ENCODE measurements around the gene RFPL4AL1. TPM values are rescaled to one million over a fixed set of nuclear protein-coding genes. Genes with fewer than 3 reads are reported as not detected.

RFPL4AL1 gene
- total RNA-seq, 2 experiments from 2014 or later, result not detected

DNA sequence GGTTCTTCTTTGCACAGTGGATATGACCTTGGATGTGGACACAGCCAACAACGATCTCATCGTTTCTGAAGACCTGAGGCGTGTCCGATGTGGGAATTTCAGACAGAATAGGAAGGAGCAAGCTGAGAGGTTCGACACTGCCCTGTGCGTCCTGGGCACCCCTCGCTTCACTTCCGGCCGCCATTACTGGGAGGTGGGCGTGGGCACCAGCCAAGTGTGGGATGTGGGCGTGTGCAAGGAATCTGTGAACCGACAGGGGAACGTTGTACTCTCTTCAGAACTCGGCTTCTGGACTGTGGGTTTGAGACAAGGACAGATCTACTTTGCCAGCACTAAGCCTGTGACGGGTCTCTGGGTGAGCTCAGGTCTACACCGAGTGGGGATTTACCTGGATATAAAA lies 9.4 kb downstream of the RFPL4AL1 start:
- H3K4me3 Mint-ChIP-seq, result no peak overlapping the region
- H3K27me3 Mint-ChIP-seq (ENCODE audit: low read depth), result no peaks in the 10 kb centered on the region
- ATAC-seq (no peak), DNase-seq (no peak)
- POLR2A ChIA-PET, result no interaction called here
- CTCF ChIA-PET, result no interaction called here
- no peaks in the 10 kb centered on the region for H3K9me3 Mint-ChIP-seq (ENCODE audit: insufficient read depth)
- no peaks in the 10 kb centered on the region for H3K36me3 Mint-ChIP-seq (ENCODE audit: low read depth)
- no peak overlapping the region for H3K27ac Mint-ChIP-seq
- H3K4me1 Mint-ChIP-seq (ENCODE audit: low read depth), result no peaks in the 10 kb centered on the region

DNA sequence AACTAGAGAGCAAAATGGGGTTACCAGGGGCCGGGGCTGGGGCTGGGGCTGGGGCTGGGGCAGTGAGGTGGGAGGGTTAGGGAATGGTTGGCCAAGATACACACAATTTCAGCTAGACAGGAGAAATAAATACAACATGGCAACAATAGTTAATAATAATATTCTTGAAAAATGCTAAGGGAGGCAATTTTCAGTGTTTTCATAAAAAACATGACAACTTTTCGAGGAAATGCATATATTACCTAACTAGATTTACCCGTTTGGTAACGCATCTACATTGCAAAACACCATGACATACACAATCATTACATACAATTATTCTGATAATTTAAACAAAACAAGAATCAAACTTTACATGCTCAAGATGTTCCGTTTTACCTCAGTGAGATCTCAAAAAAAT lies 12.2 kb downstream of the RFPL4AL1 start:
- ATAC-seq (no peak), DNase-seq (no peak)
- no peaks in the 10 kb centered on the region for H3K9me3 Mint-ChIP-seq (ENCODE audit: insufficient read depth)
- no peaks in the 10 kb centered on the region for H3K36me3 Mint-ChIP-seq (ENCODE audit: low read depth)
- POLR2A ChIA-PET, result no interaction called here
- H3K27me3 Mint-ChIP-seq (ENCODE audit: low read depth), result no peaks in the 10 kb centered on the region
- H3K4me1 Mint-ChIP-seq (ENCODE audit: low read depth), result no peaks in the 10 kb centered on the region
- CTCF ChIA-PET, result no interaction called here
- no peak overlapping the region for H3K27ac Mint-ChIP-seq
- no peak overlapping the region for H3K4me3 Mint-ChIP-seq

DNA sequence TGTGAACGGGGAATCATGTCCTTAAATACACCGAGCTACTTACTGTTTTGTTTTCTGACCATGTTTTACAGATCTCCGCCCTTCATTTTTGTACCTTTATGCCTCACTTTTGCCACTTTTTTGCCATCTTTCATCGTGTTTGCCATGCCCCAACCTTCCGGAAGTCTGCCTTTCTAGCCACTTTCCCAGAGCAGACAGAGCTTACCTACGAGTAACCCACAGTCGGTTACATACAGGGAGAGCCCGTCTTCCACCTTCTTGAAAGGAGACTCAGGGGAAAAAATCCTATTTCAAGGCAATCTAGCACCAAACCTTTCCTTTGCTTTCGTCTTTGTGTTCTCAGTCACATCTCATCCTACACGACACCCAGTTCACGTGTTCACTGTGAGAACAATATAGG lies 26.1 kb downstream of the RFPL4AL1 start:
- no peak overlapping the region for H3K4me3 Mint-ChIP-seq
- H3K9me3 Mint-ChIP-seq (ENCODE audit: insufficient read depth), result no peaks in the 10 kb centered on the region
- H3K4me1 Mint-ChIP-seq (ENCODE audit: low read depth), result no peaks in the 10 kb centered on the region
- DNase-seq (no peak), ATAC-seq (no peak)
- no peaks in the 10 kb centered on the region for H3K27me3 Mint-ChIP-seq (ENCODE audit: low read depth)
- CTCF ChIA-PET, result no interaction called here
- POLR2A ChIA-PET, result no interaction called here
- no peaks in the 10 kb centered on the region for H3K36me3 Mint-ChIP-seq (ENCODE audit: low read depth)
- H3K27ac Mint-ChIP-seq, result no peak overlapping the region

DNA sequence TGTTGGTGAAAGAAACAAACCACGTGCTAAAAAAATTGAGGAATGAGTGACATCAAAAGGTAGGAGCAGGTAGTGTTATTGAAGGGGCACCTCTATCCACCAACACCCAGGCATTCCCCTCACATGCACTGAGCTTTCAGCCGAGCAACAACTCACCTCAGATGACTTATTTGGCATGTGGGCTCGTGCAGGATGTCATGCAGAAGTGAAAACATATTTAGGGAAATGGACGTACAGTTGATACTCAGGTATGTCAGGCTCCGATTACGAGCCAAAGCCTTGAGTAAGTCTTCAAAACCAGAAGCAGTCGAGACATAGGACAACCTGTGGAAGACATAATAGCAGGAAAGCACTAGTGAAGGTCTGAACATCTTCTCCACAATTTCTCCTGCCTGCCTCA lies 32.5 kb downstream of the RFPL4AL1 start:
- no peaks in the 10 kb centered on the region for H3K4me1 Mint-ChIP-seq (ENCODE audit: low read depth)
- H3K9me3 Mint-ChIP-seq (ENCODE audit: insufficient read depth), result no peaks in the 10 kb centered on the region
- no peaks in the 10 kb centered on the region for H3K36me3 Mint-ChIP-seq (ENCODE audit: low read depth)
- ChIA-PET POLR2A (no interaction called here), CTCF (no interaction called here)
- no peak overlapping the region for H3K4me3 Mint-ChIP-seq
- DNase-seq, result no peak
- H3K27ac Mint-ChIP-seq, result no peak overlapping the region
- no peak for ATAC-seq
- H3K27me3 Mint-ChIP-seq (ENCODE audit: low read depth), result no peaks in the 10 kb centered on the region

DNA sequence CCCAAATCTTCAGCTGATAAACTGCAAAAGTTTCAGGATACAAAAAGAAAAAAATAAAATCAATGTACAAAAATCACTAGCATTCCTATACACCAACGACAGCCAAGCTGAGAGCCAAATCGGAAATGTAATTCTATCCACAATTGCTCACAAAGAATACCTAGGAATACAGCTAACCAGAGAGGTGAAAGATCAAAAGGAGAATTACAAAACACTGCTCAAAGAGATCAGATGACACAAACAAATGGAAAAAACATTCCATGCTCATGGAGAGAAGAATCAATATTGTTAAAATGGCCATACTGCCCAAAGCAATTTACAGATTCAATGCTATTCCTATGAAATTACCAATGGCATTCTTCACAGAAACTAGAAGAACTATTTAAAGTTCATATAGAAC lies 33.4 kb downstream of the RFPL4AL1 start:
- no peaks in the 10 kb centered on the region for H3K4me1 Mint-ChIP-seq (ENCODE audit: low read depth)
- no peaks in the 10 kb centered on the region for H3K27me3 Mint-ChIP-seq (ENCODE audit: low read depth)
- H3K4me3 Mint-ChIP-seq, result no peak overlapping the region
- H3K27ac Mint-ChIP-seq, result no peak overlapping the region
- ATAC-seq (no peak), DNase-seq (no peak)
- no peaks in the 10 kb centered on the region for H3K9me3 Mint-ChIP-seq (ENCODE audit: insufficient read depth)
- ChIA-PET POLR2A (no interaction called here), CTCF (no interaction called here)
- no peaks in the 10 kb centered on the region for H3K36me3 Mint-ChIP-seq (ENCODE audit: low read depth)

DNA sequence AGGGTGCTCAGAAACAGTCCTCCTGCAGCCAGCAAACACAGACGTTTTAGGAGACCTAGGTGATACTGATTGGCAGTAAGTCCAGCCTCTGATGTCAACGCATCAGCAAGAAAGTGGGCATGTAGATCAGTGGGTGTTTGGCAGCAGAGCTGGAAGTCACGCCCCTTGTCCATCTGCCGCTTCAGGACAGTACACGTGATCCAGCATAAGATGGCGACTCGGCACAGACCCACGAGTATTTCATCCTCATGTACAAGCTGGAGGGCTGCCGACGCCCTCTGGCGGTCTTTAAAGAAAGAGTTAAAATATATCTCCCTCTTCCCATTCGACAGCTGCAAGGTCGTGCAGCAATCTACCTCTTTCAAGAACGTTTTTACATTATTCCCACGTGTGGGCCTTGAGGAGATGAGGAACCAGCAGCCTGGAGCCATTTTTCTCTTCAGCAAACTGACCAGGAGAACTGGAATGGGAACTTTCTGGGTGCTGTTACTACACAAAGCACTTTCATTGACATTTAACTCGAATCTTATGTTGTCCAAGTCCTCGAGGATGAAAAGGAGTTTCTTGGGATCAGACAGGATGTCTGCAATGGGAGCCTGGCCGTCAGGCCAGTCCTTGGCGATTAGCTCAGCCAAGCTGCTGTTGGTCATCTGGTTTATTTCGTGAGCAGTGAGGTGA lies 40.6 kb downstream of the RFPL4AL1 start:
- peak; percentile 73 for ATAC-seq
- no peaks in the 10 kb centered on the region for H3K9me3 Mint-ChIP-seq (ENCODE audit: insufficient read depth)
- CTCF ChIA-PET, result interaction anchor here (1.0 to 4.3 kb wide), 4 partner anchors 10 to 177 kb away, joined by 3 to 17 read pairs (median 3); partner anchors contain the start of gene U2AF2

DNA sequence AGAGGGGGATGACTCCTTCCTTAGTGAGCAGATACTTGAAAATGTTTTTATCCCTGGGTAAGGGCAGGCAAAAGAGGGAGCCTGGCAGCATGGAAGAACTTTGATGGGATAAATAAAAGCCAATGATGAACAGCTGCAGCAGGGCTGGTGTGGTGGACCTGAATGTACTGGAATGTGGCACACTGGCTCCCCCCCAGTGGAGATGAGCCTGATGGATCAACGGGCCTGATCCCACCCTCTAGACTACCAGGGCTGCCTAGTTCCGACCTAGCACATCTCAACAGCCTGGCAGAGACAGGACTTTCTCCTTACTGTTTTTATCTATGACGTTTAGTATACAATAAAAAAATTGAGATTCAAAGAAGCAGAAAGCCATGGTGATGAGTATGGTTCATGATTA lies 42.4 kb downstream of the RFPL4AL1 start:
- H3K4me1 Mint-ChIP-seq (ENCODE audit: low read depth), result peaks cover 3% of the 10 kb centered on the region
- DNase-seq, result no peak
- H3K9me3 Mint-ChIP-seq (ENCODE audit: insufficient read depth), result no peaks in the 10 kb centered on the region
- ChIA-PET CTCF (no interaction called here), POLR2A (no interaction called here)
- no peak overlapping the region for H3K27ac Mint-ChIP-seq
- no peak for ATAC-seq
- H3K36me3 Mint-ChIP-seq (ENCODE audit: low read depth), result no peaks in the 10 kb centered on the region
- no peak overlapping the region for H3K4me3 Mint-ChIP-seq
- no peaks in the 10 kb centered on the region for H3K27me3 Mint-ChIP-seq (ENCODE audit: low read depth)

More for the DNA sequence above, 40.6 kb downstream of the RFPL4AL1 start:
- Mint-ChIP-seq H3K27ac (no peak overlapping the region), H3K27me3 (ENCODE audit: low read depth) (no peaks in the 10 kb centered on the region), H3K4me1 (ENCODE audit: low read depth) (peaks cover 3% of the 10 kb centered on the region), H3K4me3 (no peak overlapping the region), H3K36me3 (ENCODE audit: low read depth) (no peaks in the 10 kb centered on the region)
- DNase-seq, result peak; percentile 49
- POLR2A ChIA-PET, result no interaction called here

DNA sequence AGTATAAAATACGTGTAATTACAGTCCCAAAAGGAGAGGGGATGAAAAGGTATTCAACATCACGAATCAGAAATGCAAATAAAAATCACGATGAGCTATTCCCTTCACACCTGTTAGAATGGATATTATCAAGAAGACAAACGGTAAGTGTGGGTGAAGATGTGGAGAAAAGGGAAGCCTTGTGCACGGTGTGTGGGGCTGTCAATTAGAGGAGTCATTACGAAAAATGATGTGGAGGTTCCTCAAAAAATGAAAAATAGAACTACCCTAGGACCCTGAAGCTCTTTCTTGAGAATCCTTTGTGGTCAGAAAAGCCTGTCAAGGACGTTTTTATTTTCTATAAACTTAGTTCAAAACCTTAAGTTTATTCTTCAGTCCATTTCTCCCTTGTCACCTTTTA lies 43.5 kb downstream of the RFPL4AL1 start:
- Mint-ChIP-seq H3K27ac (no peak overlapping the region), H3K27me3 (ENCODE audit: low read depth) (no peaks in the 10 kb centered on the region), H3K9me3 (ENCODE audit: insufficient read depth) (no peaks in the 10 kb centered on the region), H3K4me1 (ENCODE audit: low read depth) (peaks cover 3% of the 10 kb centered on the region), H3K4me3 (no peak overlapping the region), H3K36me3 (ENCODE audit: low read depth) (no peaks in the 10 kb centered on the region)
- ATAC-seq (no peak), DNase-seq (no peak)
- ChIA-PET CTCF (no interaction called here), POLR2A (no interaction called here)

DNA sequence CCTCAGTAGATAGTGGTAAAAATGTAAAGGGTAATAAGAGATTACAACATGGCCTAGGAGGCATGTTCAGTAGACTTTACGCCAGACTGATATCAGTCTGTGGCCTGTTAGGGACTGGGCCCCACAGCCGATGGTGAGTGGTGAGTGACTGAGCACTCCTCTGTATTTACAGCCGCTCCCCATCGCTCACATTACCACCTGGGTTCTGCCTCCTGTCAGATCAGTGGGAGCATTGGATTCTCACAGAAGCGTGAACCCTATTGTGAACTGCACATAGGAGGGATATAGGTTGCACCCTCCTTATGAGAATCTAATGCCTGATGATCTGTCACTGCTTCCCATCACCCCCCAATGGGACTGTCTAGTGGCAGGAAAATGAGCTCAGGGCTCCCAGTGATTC lies 45.0 kb downstream of the RFPL4AL1 start:
- no peak for DNase-seq
- POLR2A ChIA-PET, result no interaction called here
- H3K27ac Mint-ChIP-seq, result no peak overlapping the region
- no peak for ATAC-seq
- H3K36me3 Mint-ChIP-seq (ENCODE audit: low read depth), result no peaks in the 10 kb centered on the region
- H3K27me3 Mint-ChIP-seq (ENCODE audit: low read depth), result no peaks in the 10 kb centered on the region
- CTCF ChIA-PET, result no interaction called here
- peaks cover 3% of the 10 kb centered on the region for H3K4me1 Mint-ChIP-seq (ENCODE audit: low read depth)
- no peak overlapping the region for H3K4me3 Mint-ChIP-seq
- H3K9me3 Mint-ChIP-seq (ENCODE audit: insufficient read depth), result no peaks in the 10 kb centered on the region

DNA sequence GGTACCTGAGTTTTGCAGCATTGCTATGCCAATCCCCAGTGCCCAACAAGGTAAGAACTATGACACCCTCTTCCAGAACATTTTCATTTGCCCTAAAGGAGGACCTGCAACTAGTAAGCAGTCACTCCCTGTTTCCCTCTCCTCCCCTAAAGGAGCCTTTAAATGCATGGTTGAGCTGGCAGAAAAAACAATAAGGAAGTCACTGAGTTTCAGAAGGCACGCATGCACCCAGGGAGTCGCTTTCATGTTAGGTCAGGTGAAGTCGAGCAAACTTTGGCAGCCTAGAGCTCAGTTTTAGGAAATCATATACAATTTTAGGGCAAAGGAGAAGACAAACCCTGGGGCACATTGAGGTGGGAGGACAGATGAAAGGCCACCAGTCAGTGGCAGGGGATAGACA lies 51.1 kb downstream of the RFPL4AL1 start:
- H3K4me1 Mint-ChIP-seq (ENCODE audit: low read depth), result no peaks in the 10 kb centered on the region
- no peaks in the 10 kb centered on the region for H3K27me3 Mint-ChIP-seq (ENCODE audit: low read depth)
- ATAC-seq, result no peak
- H3K27ac Mint-ChIP-seq, result no peak overlapping the region
- no peaks in the 10 kb centered on the region for H3K36me3 Mint-ChIP-seq (ENCODE audit: low read depth)
- no peak for DNase-seq
- H3K9me3 Mint-ChIP-seq (ENCODE audit: insufficient read depth), result no peaks in the 10 kb centered on the region
- no peak overlapping the region for H3K4me3 Mint-ChIP-seq
- ChIA-PET POLR2A (no interaction called here), CTCF (no interaction called here)

Other genes starting within 250 kb of the RFPL4AL1 start
- not detected for gene SBK2, start 232.0 kb upstream of the RFPL4AL1 start, total RNA-seq
- not detected for gene SBK3, start 223.6 kb upstream of the RFPL4AL1 start, total RNA-seq
- 1 to 10 TPM; 5.6 to 6.2 TPM for gene ZNF579, start 188.3 kb upstream of the RFPL4AL1 start, total RNA-seq
- gene FIZ1, start 169.6 kb upstream of the RFPL4AL1 start, total RNA-seq, result 10 to 100 TPM; 13.6 to 13.7 TPM
- 10 to 100 TPM; 21.9 to 25.2 TPM for gene ZNF524, start 168.8 kb upstream of the RFPL4AL1 start, total RNA-seq
- 10 to 100 TPM; 14.8 to 15.8 TPM for gene ZNF865, start 163.5 kb upstream of the RFPL4AL1 start, total RNA-seq
- gene ZNF784, start 144.6 kb upstream of the RFPL4AL1 start, total RNA-seq, result 1 to 10 TPM; 5.2 to 5.3 TPM
- 10 to 100 TPM; 30.2 to 32.1 TPM for gene ZNF580, start 128.1 kb upstream of the RFPL4AL1 start, total RNA-seq
- 10 to 100 TPM; 22.7 to 24.4 TPM for gene ZNF581, start 125.5 kb upstream of the RFPL4AL1 start, total RNA-seq
- 1 to 10 TPM; 8.7 to 9.4 TPM for gene CCDC106, start 120.9 kb upstream of the RFPL4AL1 start, total RNA-seq
- 100 to 1,000 TPM; 296 to 321 TPM for gene U2AF2, start 114.1 kb upstream of the RFPL4AL1 start, total RNA-seq
- gene EPN1, start 93.9 kb upstream of the RFPL4AL1 start, total RNA-seq, result 10 to 100 TPM; 63.6 to 67.0 TPM
- gene NLRP9, start 30.7 kb upstream of the RFPL4AL1 start, total RNA-seq, result not detected
- not detected for gene RFPL4A, start 10.0 kb upstream of the RFPL4AL1 start, total RNA-seq
- gene NLRP11, start 62.9 kb downstream of the RFPL4AL1 start, total RNA-seq, result not detected
- not detected for gene NLRP4, start 67.4 kb downstream of the RFPL4AL1 start, total RNA-seq
- gene NLRP13, start 163.2 kb downstream of the RFPL4AL1 start, total RNA-seq, result not detected
- gene NLRP8, start 178.7 kb downstream of the RFPL4AL1 start, total RNA-seq, result not detected
- not detected for gene NLRP5, start 217.7 kb downstream of the RFPL4AL1 start, total RNA-seq